ENCODE results near the gene DRD2.

The DRD2 gene

GRCh38 chr11:113395782-113396336, 79.3 kb downstream of the DRD2 start:
- FAIRE-seq, result no peak
- no peak for DNase-seq (ENCODE audit: insufficient read length, low spot score)
- no peak for TF ChIP-seq CTCF (IDR thresholded peaks at IDR 0.05; ENCODE audit: insufficient read depth, missing control alignments)

GRCh38 chr11:113394919-113395318, 80.3 kb downstream of the DRD2 start:
- DNase-seq (ENCODE audit: insufficient read length, low spot score), result no peak
- TF ChIP-seq CTCF (IDR thresholded peaks at IDR 0.05; ENCODE audit: insufficient read depth, missing control alignments), result no peak
- no peak for FAIRE-seq

- DNase-seq (ENCODE audit: insufficient read length, low spot score) (no peak), FAIRE-seq (no peak)
- TF ChIP-seq CTCF (IDR thresholded peaks at IDR 0.05; ENCODE audit: insufficient read depth, missing control alignments), result no peak
These were observed 81.7 kb downstream of the DRD2 start for GRCh38 chr11:113393501-113393985.

- DNase-seq (ENCODE audit: insufficient read length, low spot score) (no peak), FAIRE-seq (no peak)
- TF ChIP-seq CTCF (IDR thresholded peaks at IDR 0.05; ENCODE audit: insufficient read depth, missing control alignments), result no peak
These were observed 82.8 kb downstream of the DRD2 start for GRCh38 chr11:113392236-113392921.

GRCh38 chr11:113389272-113389671, 85.9 kb downstream of the DRD2 start:
- DNase-seq (ENCODE audit: insufficient read length, low spot score), result peak; percentile 53
- FAIRE-seq, result peak; percentile 96
- no peak for TF ChIP-seq CTCF (IDR thresholded peaks at IDR 0.05; ENCODE audit: insufficient read depth, missing control alignments)

- no peak for DNase-seq (ENCODE audit: insufficient read length, low spot score)
- no peak for FAIRE-seq
- TF ChIP-seq CTCF (IDR thresholded peaks at IDR 0.05; ENCODE audit: insufficient read depth, missing control alignments), result no peak
These were observed 87.5 kb downstream of the DRD2 start, which contains the start of gene ANKK1 for GRCh38 chr11:113387605-113388211. TSS of gene ANKK1 (plus strand) at chr11:113387779. CDS start at chr11:113387885, 106 bp downstream.

- FAIRE-seq (no peak), DNase-seq (ENCODE audit: insufficient read length, low spot score) (no peak)
These were observed 88.3 kb downstream of the DRD2 start for GRCh38 chr11:113386866-113387265.

More at GRCh38 chr11:113386866-113387265, 88.3 kb downstream of the DRD2 start:
- TF ChIP-seq CTCF (IDR thresholded peaks at IDR 0.05; ENCODE audit: insufficient read depth, missing control alignments), result no peak

Data from D721Med (cell line).